Cardiac atrium fibroblast (primary cell): ENCODE measurements around the gene TGIF2LY. TPM values are rescaled to one million over a fixed set of nuclear protein-coding genes. Genes with fewer than 3 reads are reported as not detected.

Experiments
- total RNA-seq: library from RNA; depleted of rRNA; stranded (reverse); fragments of >200 nt; gene quantifications from 2 replicates; pipeline ENCODE4 v1.2.3, GENCODE V29; 2015

TGIF2LY gene
- not detected in 2 replicates for total RNA-seq

DNA sequence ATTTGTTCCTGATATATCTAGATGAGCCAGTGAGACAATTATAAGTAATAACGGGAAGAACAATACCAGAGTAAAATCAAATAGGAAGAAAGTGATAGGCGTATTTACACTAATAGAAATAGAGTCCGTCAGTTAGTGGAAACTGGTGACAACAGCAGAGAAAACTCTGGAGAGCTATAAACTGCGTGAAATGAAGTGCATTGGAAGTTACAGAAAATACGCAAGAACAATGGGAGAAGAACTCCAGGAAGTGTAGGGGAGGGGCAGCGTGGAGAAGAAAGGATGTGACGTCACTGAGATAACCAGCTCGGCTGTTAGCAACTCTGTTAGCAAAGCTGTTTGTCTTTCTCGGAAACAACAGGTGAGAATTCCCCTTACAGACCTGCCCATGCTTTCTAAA lies at the start of gene TGIF2LY:
TGIF2LY (plus strand) TSS at position 301 of the 400 bp plus-strand sequence. CDS start 178 bp downstream, outside the sequence.

